ENCODE measurements around the gene CLCA1. TPM values are rescaled to one million over a fixed set of nuclear protein-coding genes. Genes with fewer than 3 reads are reported as not detected.

The CLCA1 gene
- total RNA-seq, 1 donor from 2014 or later, result not detected

- H3K36me3 ChIP-seq, result no peaks in the 10 kb centered on the region
- H3K9me3 ChIP-seq, result no peaks in the 10 kb centered on the region
- peak; percentile 27 for ATAC-seq
- TF ChIP-seq CTCF (IDR thresholded peaks at IDR 0.05), result no peak
- intact Hi-C loops (cut with DNase I), result no loop called here
- H3K27ac ChIP-seq, result no peak overlapping the region
- H3K27me3 ChIP-seq, result no peaks in the 10 kb centered on the region
- no peak overlapping the region for H3K4me3 ChIP-seq
- DNase-seq, result no peak
- H3K4me1 ChIP-seq, result no peaks in the 10 kb centered on the region
These were observed 55.1 kb downstream of the CLCA1 start for GRCh38 chr1:86523670-86524354.

GRCh38 chr1:86527306-86527705, 58.6 kb downstream of the CLCA1 start:
- H3K4me1 ChIP-seq, result no peaks in the 10 kb centered on the region
- no peaks in the 10 kb centered on the region for H3K36me3 ChIP-seq
- H3K4me3 ChIP-seq, result no peak overlapping the region
- no peaks in the 10 kb centered on the region for H3K9me3 ChIP-seq
- no peaks in the 10 kb centered on the region for H3K27me3 ChIP-seq
- intact Hi-C loops (cut with DNase I), result no loop called here
- DNase-seq (no peak), ATAC-seq (no peak)
- no peak for TF ChIP-seq CTCF (IDR thresholded peaks at IDR 0.05)
- no peak overlapping the region for H3K27ac ChIP-seq

GRCh38 chr1:86530211-86530845, 61.6 kb downstream of the CLCA1 start:
- H3K4me3 ChIP-seq, result no peak overlapping the region
- ATAC-seq (no peak), DNase-seq (no peak)
- intact Hi-C loops (cut with DNase I), result no loop called here
- TF ChIP-seq CTCF (IDR thresholded peaks at IDR 0.05), result no peak
- no peaks in the 10 kb centered on the region for H3K9me3 ChIP-seq
- no peak overlapping the region for H3K27ac ChIP-seq
- no peaks in the 10 kb centered on the region for H3K27me3 ChIP-seq
- H3K36me3 ChIP-seq, result no peaks in the 10 kb centered on the region
- H3K4me1 ChIP-seq, result no peaks in the 10 kb centered on the region

GRCh38 chr1:86537928-86538695, 69.4 kb downstream of the CLCA1 start:
- no peak for DNase-seq
- no peak for TF ChIP-seq CTCF (IDR thresholded peaks at IDR 0.05)
- H3K36me3 ChIP-seq, result no peaks in the 10 kb centered on the region

GRCh38 chr1:86538775-86539174, 70.0 kb downstream of the CLCA1 start:
- Histone ChIP-seq H3K9me3 (no peaks in the 10 kb centered on the region), H3K4me3 (no peak overlapping the region), H3K27me3 (no peaks in the 10 kb centered on the region), H3K27ac (no peak overlapping the region), H3K36me3 (no peaks in the 10 kb centered on the region), H3K4me1 (no peaks in the 10 kb centered on the region)
- no peak for TF ChIP-seq CTCF (IDR thresholded peaks at IDR 0.05)
- ATAC-seq (peak; percentile 76), DNase-seq (no peak)
- intact Hi-C loops (cut with DNase I), result no loop called here

More at GRCh38 chr1:86537928-86538695, 69.4 kb downstream of the CLCA1 start:
- H3K4me3 ChIP-seq, result no peak overlapping the region
- intact Hi-C loops (cut with DNase I), result no loop called here
- H3K4me1 ChIP-seq, result no peaks in the 10 kb centered on the region
- H3K9me3 ChIP-seq, result no peaks in the 10 kb centered on the region
- no peaks in the 10 kb centered on the region for H3K27me3 ChIP-seq
- no peak for ATAC-seq
- no peak overlapping the region for H3K27ac ChIP-seq

Measured in upper lobe of right lung (tissue), 1 donor.